T1000 (cell line): Measurements from ENCODE around the gene NAT14.

Experiments
- DNase-seq: peaks from one replicate; lab custom pipeline; 2025; ENCODE audit warnings: mixed read lengths; lab: John Stamatoyannopoulos, UW

The NAT14 gene

GRCh38 chr19:55536366-55536765 lies 51.4 kb downstream of the NAT14 start:
- no peak for DNase-seq
